SK-N-SH (cell line): Measurements from ENCODE around the gene NFIA. TPM values are rescaled to one million over a fixed set of nuclear protein-coding genes. Genes with fewer than 3 reads are reported as not detected.
A peak's percentile ranks its signal among the peaks of the same experiment; 100 is the strongest.

ENCODE experiments used
- CTCF ChIA-PET: fragments of 300-600, 350-600 bp; formaldehyde crosslinking; extraction: SDS; loops from one replicate; lab custom pipeline; 2021; lab: Yijun Ruan, JAX
- POLR2A ChIA-PET: fragments of 350-600 bp; sonication (Branson Sonifier 250); formaldehyde crosslinking; extraction: SDS; loops from one replicate; lab custom pipeline; 2020; ENCODE audit warnings: antibody characterized with exemption, inconsistent platforms; lab: Yijun Ruan, JAX
- DNase-seq: peaks from one replicate; pipeline ENCODE4 v3.0.0; 2012
- H2AFZ ChIP-seq: fragments of 200-600 bp; sonication (generic); 2 replicates; pipeline ENCODE4 v1.8.1; 2016; ENCODE audit warnings: antibody characterized with exemption, mild to moderate bottlenecking, low read depth
- H3F3A ChIP-seq: fragments of 200-600 bp; sonication (generic); replicated peaks from 2 replicates; pipeline ENCODE3; 2016; ENCODE audit warnings: antibody characterized with exemption, mild to moderate bottlenecking; ENCODE audit not compliant: insufficient read depth
- H3K27ac ChIP-seq, 2 experiments: fragments of 200-500 bp in 1 of 2; fragments of 200-600 bp in 1 of 2; sonication (Bioruptor generic) in 1 of 2; sonication (generic), shearing (Covaris generic) in 1 of 2; 2 replicates each; pipeline versions ENCODE4 v1.5.1 to v1.6.1; 2014 to 2016; ENCODE audit warnings: low read depth in 2 of 2, inconsistent platforms in 1 of 2, low read length in 1 of 2, mild to moderate bottlenecking in 1 of 2, mixed read lengths in 1 of 2
- H3K27me3 ChIP-seq: fragments of 200-600 bp; sonication (generic), shearing (Covaris generic); 2 replicates; pipeline ENCODE4 v1.6.1; 2016; ENCODE audit warnings: mixed run types; ENCODE audit not compliant: insufficient read depth
- H3K36me3 ChIP-seq, 2 experiments: fragments of 200-500 bp in 1 of 2; fragments of 200-600 bp in 1 of 2; sonication (Bioruptor generic) in 1 of 2; sonication (generic) in 1 of 2; replicated peaks in 1 of 2; 2 replicates each; pipeline versions ENCODE3 to v1.5.1; 2014 to 2016; ENCODE audit warnings: low read length in 1 of 2, mild to moderate bottlenecking in 1 of 2; ENCODE audit not compliant: insufficient read depth in 2 of 2, control insufficient read depth in 1 of 2
- H3K4me1 ChIP-seq, 2 experiments: fragments of 200-500 bp in 1 of 2; fragments of 200-600 bp in 1 of 2; sonication (Bioruptor generic) in 1 of 2; sonication (generic), shearing (Covaris generic) in 1 of 2; 2 replicates each; pipeline versions ENCODE4 v1.5.1 to v1.6.1; 2014 to 2016; ENCODE audit warnings: low read depth in 1 of 2, low read length in 1 of 2, mixed run types in 1 of 2; ENCODE audit not compliant: insufficient read depth in 2 of 2, control insufficient read depth in 1 of 2
- H3K4me2 ChIP-seq: fragments of 200-600 bp; sonication (generic), shearing (Covaris generic); 2 replicates; pipeline ENCODE4 v1.6.1; 2017; ENCODE audit warnings: mixed run types
- H3K4me3 ChIP-seq, 2 experiments: fragments of 200-500 bp in 1 of 2; fragments of 200-600 bp in 1 of 2; sonication (Bioruptor generic) in 1 of 2; sonication (generic), shearing (Covaris generic) in 1 of 2; 2 replicates each; pipeline versions ENCODE4 v1.5.1 to v1.8.1; 2014 to 2016; ENCODE audit warnings: low read depth in 2 of 2, inconsistent platforms in 1 of 2, low read length in 1 of 2, mild to moderate bottlenecking in 1 of 2, mixed read lengths in 1 of 2, moderate library complexity in 1 of 2
- H3K79me2 ChIP-seq: fragments of 200-600 bp; sonication (generic); 2 replicates; pipeline ENCODE4 v1.8.1; 2017; ENCODE audit warnings: mild to moderate bottlenecking; ENCODE audit not compliant: insufficient read depth
- H3K9ac ChIP-seq: fragments of 200-600 bp; sonication (generic); 2 replicates; pipeline ENCODE4 v1.6.1; 2017; ENCODE audit warnings: mixed run types
- H3K9me2 ChIP-seq: fragments of 200-600 bp; sonication (generic); 2 replicates; pipeline ENCODE4 v1.6.1; 2017; ENCODE audit warnings: mixed run types
- H3K9me3 ChIP-seq: fragments of 200-600 bp; sonication (generic); 2 replicates; pipeline ENCODE4 v1.6.1; 2017; ENCODE audit warnings: mixed run types, mild to moderate bottlenecking, moderate library complexity
- H4K20me1 ChIP-seq: fragments of 200-600 bp; sonication (generic); 2 replicates; pipeline ENCODE4 v1.6.1; 2017; ENCODE audit warnings: mild to moderate bottlenecking, mixed run types; ENCODE audit not compliant: insufficient read depth
- CHD2 ChIP-seq: fragments of 150-350 bp; IDR thresholded peaks from 2 replicates; pipeline ENCODE4 v1.6.1; 2018; ENCODE audit warnings: low read length; ENCODE audit not compliant: partially characterized antibody
- ELF1 ChIP-seq: IDR thresholded peaks from 2 replicates; pipeline ENCODE4 v1.4.0; 2012
- EP300 ChIP-seq, 2 experiments: IDR thresholded peaks; 2 replicates each; pipeline versions ENCODE4 v1.4.0 to v1.6.1; 2012; ENCODE audit warnings: borderline replicate concordance in 1 of 2, low read depth in 1 of 2, low read length in 1 of 2
- GABPA ChIP-seq: IDR thresholded peaks from 2 replicates; pipeline ENCODE4 v1.4.0; 2012; ENCODE audit warnings: low read depth, mild to moderate bottlenecking
- GATA2 ChIP-seq: sonication (generic); formaldehyde crosslinking; IDR thresholded peaks from 2 replicates; pipeline ENCODE4 v1.5.0; 2020; ENCODE audit warnings: mild to moderate bottlenecking, missing genetic modification reagents
- MXI1 ChIP-seq: IDR thresholded peaks from 2 replicates; pipeline ENCODE4 v1.6.1; 2012; ENCODE audit warnings: mild to moderate bottlenecking, low read depth, low read length, improper control_type of control experiment
- NFIC ChIP-seq: IDR thresholded peaks from 2 replicates; pipeline ENCODE4 v1.4.0; 2012; ENCODE audit warnings: borderline replicate concordance
- POLR2AphosphoS5 ChIP-seq: IDR thresholded peaks from 2 replicates; pipeline ENCODE4 v1.6.1; 2012; ENCODE audit warnings: low read depth, low read length
- RAD21 ChIP-seq: IDR thresholded peaks from 2 replicates; pipeline ENCODE4 v1.6.1; 2012; ENCODE audit warnings: mild to moderate bottlenecking, low read length
- RCOR1 ChIP-seq: fragments of 150-350 bp; IDR thresholded peaks from 2 replicates; pipeline ENCODE4 v1.6.1; 2017; ENCODE audit warnings: antibody characterized with exemption, low read length
- REST ChIP-seq: IDR thresholded peaks from 2 replicates; pipeline ENCODE4 v1.6.1; 2012; ENCODE audit warnings: mild to moderate bottlenecking, low read depth, low read length, moderate library complexity
- RFX5 ChIP-seq: IDR thresholded peaks from 2 replicates; pipeline ENCODE4 v1.6.1; 2012; ENCODE audit warnings: mild to moderate bottlenecking, improper control_type of control experiment, low read length
- TAF1 ChIP-seq: IDR thresholded peaks from 2 replicates; pipeline ENCODE4 v1.6.1; 2012; ENCODE audit warnings: low read depth, mild to moderate bottlenecking, low read length, moderate library complexity, borderline replicate concordance
- TCF12 ChIP-seq: IDR thresholded peaks from 2 replicates; pipeline ENCODE4 v1.4.0; 2012
- USF1 ChIP-seq: IDR thresholded peaks from 2 replicates; pipeline ENCODE4 v1.4.0; 2012; ENCODE audit warnings: low read depth, borderline replicate concordance
- YY1 ChIP-seq: IDR thresholded peaks from 2 replicates; pipeline ENCODE4 v1.4.0; 2012; ENCODE audit warnings: low read depth, mild to moderate bottlenecking
- WGBS: methylation state at CpG from one replicate; pipeline ENCODE4 v1.1.6; 2017; ENCODE audit warnings: low lambda C conversion rate; 5-methylcytosine and 5-hydroxymethylcytosine counted together
- polyA plus RNA-seq, 3 experiments: library from polyadenylated mRNA; depleted of rRNA; stranded (reverse); fragments of >200 nt; gene quantifications; 2 replicates each; pipeline ENCODE4 v1.2.3, GENCODE V29; 2012
- TF ChIP-seq, protein P1 (sequence below): fragments of 150-350 bp; IDR thresholded peaks from 2 replicates; pipeline ENCODE4 v1.6.1; 2016; ENCODE audit warnings: mild to moderate bottlenecking, low read depth, low read length

NFIA gene
- polyA plus RNA-seq, 1 of the 3 experiments (the other 2 are of a cell fraction) = 3.3 TPM

DNA sequence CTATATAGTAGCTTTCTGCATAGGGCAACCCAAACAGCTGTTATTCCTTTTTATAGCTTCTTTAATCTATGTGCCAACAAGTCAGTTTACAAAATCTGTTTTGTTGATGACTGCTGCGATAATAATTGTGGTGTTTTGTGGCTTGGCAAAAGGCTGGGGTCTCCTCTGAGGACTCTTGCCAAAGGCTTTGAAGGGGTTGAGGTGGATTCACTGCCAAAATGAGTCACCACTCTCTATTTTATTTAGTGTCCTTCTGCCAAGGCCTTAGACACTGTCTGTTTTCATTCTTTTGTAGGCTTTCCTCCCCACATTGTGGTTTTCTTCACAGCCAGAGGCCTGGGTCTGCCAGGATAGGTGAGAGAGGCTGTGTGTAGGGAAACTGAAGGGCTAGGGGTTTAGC lies 161.8 kb downstream of the NFIA start (continued):
- TF ChIP-seq, protein P1, sequence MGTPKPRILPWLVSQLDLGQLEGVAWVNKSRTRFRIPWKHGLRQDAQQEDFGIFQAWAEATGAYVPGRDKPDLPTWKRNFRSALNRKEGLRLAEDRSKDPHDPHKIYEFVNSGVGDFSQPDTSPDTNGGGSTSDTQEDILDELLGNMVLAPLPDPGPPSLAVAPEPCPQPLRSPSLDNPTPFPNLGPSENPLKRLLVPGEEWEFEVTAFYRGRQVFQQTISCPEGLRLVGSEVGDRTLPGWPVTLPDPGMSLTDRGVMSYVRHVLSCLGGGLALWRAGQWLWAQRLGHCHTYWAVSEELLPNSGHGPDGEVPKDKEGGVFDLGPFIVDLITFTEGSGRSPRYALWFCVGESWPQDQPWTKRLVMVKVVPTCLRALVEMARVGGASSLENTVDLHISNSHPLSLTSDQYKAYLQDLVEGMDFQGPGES = no peak
- TF ChIP-seq POLR2AphosphoS5 (peak; percentile 39; the same call in 1 of the 2 replicates), NFIC (peak; percentile 99), RFX5 (no peak), GATA2 (CRISPR knock-in tag) (no peak), YY1 (no peak), GABPA (no peak)

DNA sequence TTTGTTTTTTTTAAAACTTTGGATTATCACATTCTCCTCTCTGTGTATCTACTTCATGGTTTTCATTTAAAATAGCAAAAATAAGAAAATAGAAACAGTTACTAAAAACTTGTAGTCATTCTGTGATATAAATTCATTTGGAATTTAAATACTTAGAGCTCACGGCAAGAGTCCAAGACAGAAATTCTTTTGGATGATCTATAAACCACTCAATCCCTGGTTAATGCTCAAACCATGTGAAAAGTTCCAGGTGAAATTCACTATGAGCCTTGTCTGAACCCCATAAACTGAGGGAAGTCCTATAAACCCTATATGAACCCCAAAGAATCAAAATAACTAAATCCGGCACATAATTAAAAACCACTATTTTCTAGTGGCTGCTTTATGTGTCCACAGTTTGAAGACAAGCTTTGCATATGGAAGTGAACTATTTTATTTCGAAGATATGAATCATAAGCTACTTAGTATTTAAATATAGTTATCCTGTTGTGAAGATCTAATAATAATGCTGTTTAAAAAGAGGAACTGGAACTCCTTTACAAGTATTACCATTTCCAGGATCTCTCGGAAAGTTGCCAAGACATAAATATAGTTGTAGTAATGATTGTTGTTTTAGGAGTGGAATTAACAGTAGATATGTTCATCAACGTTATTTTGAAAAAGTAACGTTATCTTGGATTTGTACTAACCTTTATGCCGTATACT lies 163.5 kb downstream of the NFIA start:
- no peak overlapping the region for H3K4me2 ChIP-seq
- 95% methylated on average over 7 of the region's 7 CpGs for WGBS
- H3K27ac ChIP-seq = no peak overlapping the region
- H3K27me3 ChIP-seq = no peaks in the 10 kb centered on the region
- no peaks in the 10 kb centered on the region; the same call in 1 of the 2 replicates for H4K20me1 ChIP-seq
- no peak overlapping the region for H2AFZ ChIP-seq
- peaks cover 6 to 7% of the 10 kb centered on the region in 2 experiments; a peak in 1 of 4 replicates for H3K4me1 ChIP-seq
- TF ChIP-seq MXI1 (no peak), TCF12 (no peak), RAD21 (no peak), RCOR1 (no peak), NFIC (no peak), TAF1 (no peak), GABPA (no peak), USF1 (no peak), CHD2 (no peak), POLR2AphosphoS5 (no peak), GATA2 (CRISPR knock-in tag) (no peak), REST (no peak), EP300 (IDR thresholded peaks at IDR 0.05; ENCODE audit: borderline replicate concordance in 1 of 2, low read depth in 1 of 2, low read length in 1 of 2) (no peak), ELF1 (no peak), RFX5 (no peak)
- H3K9me3 ChIP-seq = peaks cover 4% of the 10 kb centered on the region; the same call in 1 of the 2 replicates
- no peak overlapping the region for H3K9ac ChIP-seq
- no peak overlapping the region for H3K4me3 ChIP-seq
- no peaks in the 10 kb centered on the region for H3K36me3 ChIP-seq
- ChIA-PET CTCF (no interaction called here), POLR2A (no interaction called here)
- DNase-seq = no peak
- peaks cover 4% of the 10 kb centered on the region; the same call in 1 of the 2 replicates for H3K79me2 ChIP-seq
- H3K9me2 ChIP-seq = no peaks in the 10 kb centered on the region
- peaks cover 5% of the 10 kb centered on the region for H3F3A ChIP-seq
